ENCODE data around the gene SHANK3. TPM values are rescaled to one million over a fixed set of nuclear protein-coding genes. Genes with fewer than 3 reads are reported as not detected.

Gene SHANK3
- total RNA-seq, 2 experiments from 2014 or later = 0.04 to 0.06 TPM

DNA sequence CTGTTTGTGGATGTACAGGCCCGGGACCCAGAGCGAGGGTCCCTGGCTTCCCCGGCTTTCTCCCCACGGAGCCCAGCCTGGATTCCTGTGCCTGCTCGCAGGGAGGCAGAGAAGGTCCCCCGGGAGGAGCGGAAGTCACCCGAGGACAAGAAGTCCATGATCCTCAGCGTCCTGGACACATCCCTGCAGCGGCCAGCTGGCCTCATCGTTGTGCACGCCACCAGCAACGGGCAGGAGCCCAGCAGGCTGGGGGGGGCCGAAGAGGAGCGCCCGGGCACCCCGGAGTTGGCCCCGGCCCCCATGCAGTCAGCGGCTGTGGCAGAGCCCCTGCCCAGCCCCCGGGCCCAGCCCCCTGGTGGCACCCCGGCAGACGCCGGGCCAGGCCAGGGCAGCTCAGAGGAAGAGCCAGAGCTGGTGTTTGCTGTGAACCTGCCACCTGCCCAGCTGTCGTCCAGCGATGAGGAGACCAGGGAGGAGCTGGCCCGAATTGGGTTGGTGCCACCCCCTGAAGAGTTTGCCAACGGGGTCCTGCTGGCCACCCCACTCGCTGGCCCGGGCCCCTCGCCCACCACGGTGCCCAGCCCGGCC lies 48.7 kb downstream of the SHANK3 start:
- CTCF ChIA-PET = no interaction called here
- POLR2A ChIA-PET = no interaction called here

DNA sequence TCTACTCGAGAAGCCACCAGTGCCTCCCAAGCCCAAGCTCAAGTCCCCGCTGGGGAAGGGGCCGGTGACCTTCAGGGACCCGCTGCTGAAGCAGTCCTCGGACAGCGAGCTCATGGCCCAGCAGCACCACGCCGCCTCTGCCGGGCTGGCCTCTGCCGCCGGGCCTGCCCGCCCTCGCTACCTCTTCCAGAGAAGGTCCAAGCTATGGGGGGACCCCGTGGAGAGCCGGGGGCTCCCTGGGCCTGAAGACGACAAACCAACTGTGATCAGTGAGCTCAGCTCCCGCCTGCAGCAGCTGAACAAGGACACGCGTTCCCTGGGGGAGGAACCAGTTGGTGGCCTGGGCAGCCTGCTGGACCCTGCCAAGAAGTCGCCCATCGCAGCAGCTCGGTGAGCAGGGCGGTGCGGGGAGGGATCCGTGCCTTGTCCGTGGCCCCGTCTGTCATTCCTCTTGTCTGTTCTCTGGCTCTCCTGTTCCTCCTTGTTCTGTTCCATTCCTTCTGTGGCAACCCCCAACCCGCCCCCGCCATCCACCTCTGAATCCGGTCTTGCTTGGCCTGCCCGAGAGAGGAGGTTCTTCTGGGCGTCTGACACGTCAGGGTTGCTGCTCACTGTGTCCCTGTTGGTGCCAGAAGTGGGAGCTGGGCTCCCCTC lies 49.6 kb downstream of the SHANK3 start:
- POLR2A ChIA-PET = no interaction called here

More for the DNA sequence above, 49.6 kb downstream of the SHANK3 start:
- CTCF ChIA-PET = no interaction called here

Other genes starting within 250 kb of the SHANK3 start
- gene SBF1, start 197.8 kb upstream of the SHANK3 start, total RNA-seq = 100 to 1,000 TPM; 126 to 130 TPM
- gene ADM2, start 191.3 kb upstream of the SHANK3 start, total RNA-seq = 1 to 10 TPM; 5.2 to 7.0 TPM
- gene MIOX, start 186.0 kb upstream of the SHANK3 start, total RNA-seq = under 1 TPM; 0.17 to 0.42 TPM
- gene LMF2, start 165.1 kb upstream of the SHANK3 start, total RNA-seq = 10 to 100 TPM; 78.2 to 78.4 TPM
- gene NCAPH2, start 164.6 kb upstream of the SHANK3 start, total RNA-seq = 100 to 1,000 TPM; 152 to 153 TPM
- gene SCO2, start 147.2 kb upstream of the SHANK3 start, total RNA-seq = 1 to 10 TPM in 1 of 2 experiments, under 1 TPM in 1; 0.97 to 4.1 TPM
- 10 to 100 TPM; 89.6 to 89.7 TPM for gene TYMP, start 142.8 kb upstream of the SHANK3 start, total RNA-seq
- 1 to 10 TPM; 5.9 to 6.1 TPM for gene KLHDC7B, start 126.9 kb upstream of the SHANK3 start, total RNA-seq
- gene SYCE3, start 109.9 kb upstream of the SHANK3 start, total RNA-seq = not detected
- 10 to 100 TPM; 40.7 to 44.0 TPM for gene CPT1B, start 94.4 kb upstream of the SHANK3 start, total RNA-seq
- gene CHKB, start 90.0 kb upstream of the SHANK3 start, total RNA-seq = 10 to 100 TPM; 63.3 to 65.8 TPM
- gene MAPK8IP2, start 72.0 kb upstream of the SHANK3 start, total RNA-seq = under 1 TPM; 0.08 to 0.11 TPM
- gene ARSA, start 44.7 kb upstream of the SHANK3 start, total RNA-seq = 10 to 100 TPM; 19.5 to 20.0 TPM
- gene ACR, start 65.4 kb downstream of the SHANK3 start, total RNA-seq = not detected
- 10 to 100 TPM; 30.6 to 33.7 TPM for gene RABL2B, start 110.8 kb downstream of the SHANK3 start, total RNA-seq